HCT116 (cell line): ENCODE measurements around the gene CES5A. TPM values are rescaled to one million over a fixed set of nuclear protein-coding genes. Genes with fewer than 3 reads are reported as not detected.

Experiments used
- ATAC-seq: fragments of 200-7000 bp; cut with Tn5 transposase; 2 replicates; pipeline ENCODE4 v1.9.1; 2020; ENCODE audit warnings: mild to moderate bottlenecking, moderate library complexity
- BruUV-seq: library from RNA; stranded (reverse); fragments of 400-500 nt; replicated peaks from 2 replicates; lab custom pipeline; 2021; lab: Mats Ljungman, UMichigan
- CTCF ChIA-PET: fragments of 300-600 bp; sonication (Branson Sonifier 250); formaldehyde crosslinking; loops from one replicate; lab custom pipeline; 2021; ENCODE audit warnings: antibody characterized with exemption; lab: Charles Lee
- POLR2A ChIA-PET: fragments of 300-600, 350-600 bp; sonication (Branson Sonifier 250); formaldehyde crosslinking; loops from one replicate; lab custom pipeline; 2021; ENCODE audit warnings: antibody characterized with exemption; lab: Charles Lee
- RAD21 ChIA-PET, 2 experiments: fragments of 300-600 bp; sonication (Branson Sonifier 250); formaldehyde crosslinking; loops; one replicate each; lab custom pipeline; 2023; ENCODE audit warnings: low total read pairs in 2 of 2; ENCODE audit not compliant: uncharacterized antibody in 2 of 2, unreplicated experiment in 2 of 2, low non-redundant PET in 1 of 2; lab: Charles Lee
- DNase-seq: peaks from one replicate; pipeline ENCODE4 v3.0.0-alpha.2; 2010; ENCODE audit warnings: low read depth, low spot score
- H2AFZ ChIP-seq: fragments of 200-600 bp; shearing (Covaris generic), sonication (generic); 2 replicates; pipeline ENCODE4 v1.6.1; 2017; ENCODE audit warnings: low read depth, mixed run types, mixed read lengths, antibody characterized with exemption, low read length; ENCODE audit not compliant: poor library complexity, severe bottlenecking
- H3K27ac ChIP-seq: 2 replicates; pipeline ENCODE4 v1.5.1; 2012; ENCODE audit warnings: low read depth, low read length
- H3K27me3 ChIP-seq: fragments of 200-600 bp; sonication (generic); 2 replicates; pipeline ENCODE4 v1.6.1; 2016; ENCODE audit warnings: mixed run types, low read length, mixed read lengths; ENCODE audit not compliant: insufficient read depth
- H3K36me3 ChIP-seq, 2 experiments: fragments of 200-500 bp in 1 of 2; fragments of 200-600 bp in 1 of 2; sonication (Bioruptor generic) in 1 of 2; sonication (generic) in 1 of 2; 2 replicates each; pipeline versions ENCODE4 v1.5.1 to v1.6.1; 2014 to 2016; ENCODE audit warnings: low read length in 2 of 2, inconsistent platforms in 1 of 2, mixed read lengths in 1 of 2, mixed run types in 1 of 2; ENCODE audit not compliant: insufficient read depth in 2 of 2, control insufficient read depth in 1 of 2
- H3K4me1 ChIP-seq, 2 experiments: fragments of 200-600 bp in 1 of 2; sonication (generic) in 1 of 2; 2 replicates each; pipeline versions ENCODE4 v1.5.1 to v1.6.1; 2012 to 2017; ENCODE audit warnings: low read length in 2 of 2, inconsistent platforms in 1 of 2, mild to moderate bottlenecking in 1 of 2, mixed read lengths in 1 of 2, mixed run types in 1 of 2, moderate library complexity in 1 of 2; ENCODE audit not compliant: insufficient read depth in 2 of 2, control insufficient read depth in 1 of 2
- H3K4me2 ChIP-seq: fragments of 200-600 bp; sonication (generic); 2 replicates; pipeline ENCODE4 v1.6.1; 2017; ENCODE audit warnings: mixed run types, low read length, mixed read lengths
- H3K4me3 ChIP-seq, 2 experiments: fragments of 200-600 bp in 1 of 2; sonication (generic) in 1 of 2; replicated peaks in 1 of 2; 2 replicates each; pipeline ENCODE4 v1.5.1; 2011 to 2016; ENCODE audit warnings: low read length in 2 of 2, control low read depth in 1 of 2, low read depth in 1 of 2, mild to moderate bottlenecking in 1 of 2, mixed read lengths in 1 of 2, mixed run types in 1 of 2
- H3K79me2 ChIP-seq: fragments of 200-600 bp; sonication (generic); 2 replicates; pipeline ENCODE4 v1.6.1; 2017; ENCODE audit warnings: mild to moderate bottlenecking, mixed run types, low read length, moderate library complexity, mixed read lengths; ENCODE audit not compliant: insufficient read depth
- H3K9ac ChIP-seq: fragments of 200-600 bp; sonication (generic); 2 replicates; pipeline ENCODE4 v1.6.1; 2016; ENCODE audit warnings: low read length, mixed read lengths
- H3K9me2 ChIP-seq: fragments of 200-600 bp; sonication (generic), shearing (Covaris generic); 2 replicates; pipeline ENCODE4 v1.6.1; 2017; ENCODE audit warnings: mixed run types, mild to moderate bottlenecking, moderate library complexity; ENCODE audit not compliant: insufficient read depth
- H3K9me3 ChIP-seq, 2 experiments: fragments of 200-500 bp in 1 of 2; fragments of 200-600 bp in 1 of 2; sonication (Bioruptor generic) in 1 of 2; sonication (generic) in 1 of 2; 2 replicates each; pipeline ENCODE4 v1.6.1; 2014 to 2017; ENCODE audit warnings: low read length in 2 of 2, mixed read lengths in 2 of 2, inconsistent platforms in 1 of 2, low read depth in 1 of 2, mild to moderate bottlenecking in 1 of 2, mixed run types in 1 of 2, moderate library complexity in 1 of 2; ENCODE audit not compliant: control insufficient read depth in 1 of 2, insufficient read depth in 1 of 2
- H4K20me1 ChIP-seq: fragments of 200-600 bp; sonication (generic), shearing (Covaris generic); 2 replicates; pipeline ENCODE4 v1.6.1; 2017; ENCODE audit warnings: mixed run types, mild to moderate bottlenecking, moderate library complexity; ENCODE audit not compliant: insufficient read depth
- CBX3 ChIP-seq: IDR thresholded peaks from 2 replicates; pipeline ENCODE4 v1.6.1; 2012; ENCODE audit warnings: low read depth
- CEBPB ChIP-seq: IDR thresholded peaks from 2 replicates; pipeline ENCODE4 v1.6.1; 2012; ENCODE audit warnings: low read depth
- EGR1 ChIP-seq: IDR thresholded peaks from 2 replicates; pipeline ENCODE4 v1.6.1; 2012; ENCODE audit warnings: low read depth
- ELF1 ChIP-seq: IDR thresholded peaks from 2 replicates; pipeline ENCODE4 v1.6.1; 2012; ENCODE audit warnings: low read depth, borderline replicate concordance
- EZH2phosphoT487 ChIP-seq: fragments of 200-600 bp; IDR thresholded peaks from 2 replicates; pipeline ENCODE4 v1.6.1; 2018; ENCODE audit warnings: antibody characterized with exemption, borderline replicate concordance
- FOSL1 ChIP-seq: IDR thresholded peaks from 2 replicates; pipeline ENCODE4 v1.6.1; 2012; ENCODE audit warnings: low read depth
- MAX ChIP-seq: IDR thresholded peaks from 2 replicates; pipeline ENCODE4 v1.6.1; 2012
- POLR2A ChIP-seq: IDR thresholded peaks from 2 replicates; pipeline ENCODE4 v1.7.0; 2011; ENCODE audit warnings: borderline replicate concordance; ENCODE audit not compliant: insufficient read depth, insufficient read length; ENCODE audit errors: extremely low read depth
- POLR2AphosphoS5 ChIP-seq: IDR thresholded peaks from 2 replicates; pipeline ENCODE4 v1.6.1; 2011; ENCODE audit warnings: mild to moderate bottlenecking, low read depth, low read length, moderate library complexity
- RAD21 ChIP-seq: IDR thresholded peaks from 2 replicates; pipeline ENCODE4 v1.6.1; 2012; ENCODE audit warnings: low read depth, mild to moderate bottlenecking
- SIN3A ChIP-seq: IDR thresholded peaks from 2 replicates; pipeline ENCODE4 v1.6.1; 2012; ENCODE audit warnings: low read depth
- SP1 ChIP-seq: IDR thresholded peaks from 2 replicates; pipeline ENCODE4 v1.6.1; 2012; ENCODE audit warnings: low read depth
- ZBTB33 ChIP-seq: IDR thresholded peaks from 2 replicates; pipeline ENCODE4 v1.6.1; 2011; ENCODE audit warnings: mild to moderate bottlenecking, low read length, moderate library complexity; ENCODE audit not compliant: insufficient replicate concordance; ENCODE audit errors: extremely low read depth
- ZFX ChIP-seq: fragments of 450-650 bp; IDR thresholded peaks from 2 replicates; pipeline ENCODE4 v1.6.1; 2017
- ZNF274 ChIP-seq: fragments of 200-500 bp; sonication (Bioruptor generic); IDR thresholded peaks from 2 replicates; pipeline ENCODE4 v1.6.1; 2014; ENCODE audit warnings: mild to moderate bottlenecking, low read depth, low read length, inconsistent platforms
- intact Hi-C: fragments of 100-400 bp; cut with micrococcal nuclease; formaldehyde crosslinking; loops from 2 replicates; pipeline ENCODE4 v1.10.0; 2022
- total RNA-seq: library from RNA; stranded (reverse); gene quantifications from one replicate; pipeline ENCODE4 v1.2.1, GENCODE V29; 2021; ENCODE audit not compliant: unreplicated experiment
- TF ChIP-seq, protein P1 (sequence below), 3 experiments: fragments of 200-600 bp in 1 of 3; sonication (generic) in 1 of 3; IDR thresholded peaks in 2 of 3; conservative IDR thresholded peaks in 1 of 3; 2 replicates each; pipeline ENCODE4 v1.5.1; 2012 to 2017; ENCODE audit warnings: low read depth in 2 of 3, low read length in 2 of 3, antibody characterized with exemption in 1 of 3, borderline replicate concordance in 1 of 3, control low read depth in 1 of 3, mild to moderate bottlenecking in 1 of 3, mixed read lengths in 1 of 3, mixed run types in 1 of 3, moderate library complexity in 1 of 3; ENCODE audit not compliant: insufficient read depth in 1 of 3

Gene CES5A
- total RNA-seq, 1 experiment from 2014 or later = not detected

DNA sequence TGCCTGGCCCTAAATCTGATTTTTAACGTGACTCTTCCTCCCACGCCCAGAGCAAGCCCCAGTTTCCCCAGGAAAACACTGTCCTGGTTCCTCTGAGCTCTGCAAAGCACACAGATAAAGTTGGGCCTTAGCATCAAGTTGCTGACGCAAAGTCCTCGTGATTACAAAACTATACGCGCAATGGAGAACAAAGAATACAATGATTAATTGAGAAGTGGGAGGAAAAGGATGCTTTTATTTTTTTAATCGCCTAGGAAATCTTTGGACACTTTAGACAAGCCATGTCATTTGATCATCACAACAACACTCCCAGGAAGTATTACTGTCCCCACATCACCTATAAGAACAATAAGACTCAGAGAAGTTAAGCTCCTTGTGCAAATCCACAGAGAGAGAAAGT, 30.5 kb upstream of the CES5A start:
- Histone ChIP-seq H3K4me3 (no peak overlapping the region), H3K4me2 (no peak overlapping the region), H3K9me3 (peaks cover 0 to 7% of the 10 kb centered on the region in 2 experiments; a peak in 1 of 4 replicates), H3K27me3 (peaks cover 40% of the 10 kb centered on the region), H3K9me2 (no peaks in the 10 kb centered on the region), H4K20me1 (no peaks in the 10 kb centered on the region), H2AFZ (no peak overlapping the region), H3K36me3 (no peaks in the 10 kb centered on the region), H3K27ac (no peak overlapping the region), H3K4me1 (no peaks in the 10 kb centered on the region), H3K9ac (no peak overlapping the region), H3K79me2 (no peaks in the 10 kb centered on the region)
- TF ChIP-seq SP1 (no peak), ZNF274 (no peak), FOSL1 (no peak), EGR1 (no peak), CEBPB (no peak), POLR2A (no peak), MAX (no peak), SIN3A (no peak), POLR2AphosphoS5 (no peak)
- BruUV-seq = no TSS peak
- intact Hi-C loops = no loop called here
- ChIA-PET RAD21 (no interaction called here), CTCF (no interaction called here), POLR2A (no interaction called here)
- ATAC-seq = no peak
- DNase-seq = no peak

- DNase-seq = no peak
- H3K4me1 ChIP-seq = no peaks in the 10 kb centered on the region
- peaks cover 0 to 7% of the 10 kb centered on the region in 2 experiments; a peak in 1 of 4 replicates for H3K9me3 ChIP-seq
- intact Hi-C loops = no loop called here
- no peaks in the 10 kb centered on the region for H3K36me3 ChIP-seq
- H2AFZ ChIP-seq = no peak overlapping the region
- no peak for TF ChIP-seq CEBPB
- no peak for TF ChIP-seq EZH2phosphoT487
- no peak for TF ChIP-seq RAD21
- TF ChIP-seq, protein P1, sequence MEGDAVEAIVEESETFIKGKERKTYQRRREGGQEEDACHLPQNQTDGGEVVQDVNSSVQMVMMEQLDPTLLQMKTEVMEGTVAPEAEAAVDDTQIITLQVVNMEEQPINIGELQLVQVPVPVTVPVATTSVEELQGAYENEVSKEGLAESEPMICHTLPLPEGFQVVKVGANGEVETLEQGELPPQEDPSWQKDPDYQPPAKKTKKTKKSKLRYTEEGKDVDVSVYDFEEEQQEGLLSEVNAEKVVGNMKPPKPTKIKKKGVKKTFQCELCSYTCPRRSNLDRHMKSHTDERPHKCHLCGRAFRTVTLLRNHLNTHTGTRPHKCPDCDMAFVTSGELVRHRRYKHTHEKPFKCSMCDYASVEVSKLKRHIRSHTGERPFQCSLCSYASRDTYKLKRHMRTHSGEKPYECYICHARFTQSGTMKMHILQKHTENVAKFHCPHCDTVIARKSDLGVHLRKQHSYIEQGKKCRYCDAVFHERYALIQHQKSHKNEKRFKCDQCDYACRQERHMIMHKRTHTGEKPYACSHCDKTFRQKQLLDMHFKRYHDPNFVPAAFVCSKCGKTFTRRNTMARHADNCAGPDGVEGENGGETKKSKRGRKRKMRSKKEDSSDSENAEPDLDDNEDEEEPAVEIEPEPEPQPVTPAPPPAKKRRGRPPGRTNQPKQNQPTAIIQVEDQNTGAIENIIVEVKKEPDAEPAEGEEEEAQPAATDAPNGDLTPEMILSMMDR (IDR thresholded peaks at IDR 0.05 in 2 of 3, conservative IDR thresholded peaks at IDR 0.05 in 1 of 3; ENCODE audit: borderline replicate concordance in 1 of 3, insufficient read depth in 1 of 3, low read depth in 2 of 3, low read length in 2 of 3) = no peak
- no peak for TF ChIP-seq ELF1
- no peak for TF ChIP-seq CBX3
- no peak for TF ChIP-seq ZBTB33
- TF ChIP-seq ZFX = no peak
- no peak for TF ChIP-seq POLR2A
- no peak overlapping the region for H3K4me2 ChIP-seq
- H3K27me3 ChIP-seq = peaks cover 13% of the 10 kb centered on the region
- no peak overlapping the region for H3K9ac ChIP-seq
- H3K27ac ChIP-seq = no peak overlapping the region
- H3K79me2 ChIP-seq = no peaks in the 10 kb centered on the region
- BruUV-seq = no TSS peak
- H3K9me2 ChIP-seq = no peaks in the 10 kb centered on the region
- H3K4me3 ChIP-seq = no peak overlapping the region
- ChIA-PET RAD21 (no interaction called here), CTCF (no interaction called here), POLR2A (no interaction called here)
- no peak for ATAC-seq
- H4K20me1 ChIP-seq = no peaks in the 10 kb centered on the region
Observed at GRCh38 chr16:55901566-55902217, 26.5 kb upstream of the CES5A start.
